ENCODE measurements around the gene UPB1. TPM values are rescaled to one million over a fixed set of nuclear protein-coding genes. Genes with fewer than 3 reads are reported as not detected.

Gene UPB1
- total and polyA plus RNA-seq, 11 donors: 0.24 to 1.9 (median 0.80) TPM

DNA sequence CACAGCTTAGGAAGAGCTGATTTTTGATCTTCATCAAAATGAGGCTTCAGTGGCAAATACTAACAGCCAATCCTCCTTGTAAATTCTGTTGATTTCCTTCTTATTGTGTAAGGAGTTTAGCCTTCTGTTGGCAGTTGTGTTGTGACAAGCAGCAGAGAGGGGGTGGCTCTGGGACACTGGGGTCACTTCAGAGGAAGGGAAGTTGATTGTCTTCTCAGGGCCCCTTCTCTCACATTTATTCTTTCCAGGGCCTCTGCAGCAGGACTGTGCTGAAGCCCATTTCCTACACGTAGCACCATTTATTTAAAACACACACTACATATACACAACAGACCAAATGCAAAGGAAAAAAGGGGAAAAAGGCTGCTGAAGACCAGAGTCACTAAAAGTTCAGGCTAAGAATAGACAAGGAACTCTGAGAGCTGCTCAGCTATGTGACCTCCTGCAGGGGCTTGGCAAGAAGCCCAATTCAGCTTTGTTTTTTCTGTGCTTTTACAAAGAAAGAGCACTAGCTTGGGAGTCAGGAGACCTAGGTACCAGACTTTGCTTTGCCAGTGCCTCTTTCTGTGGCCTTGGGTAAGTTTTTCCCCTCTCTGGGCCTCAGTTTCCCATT lies 28.3 kb upstream of the UPB1 start:
- DNase-seq (peak in 3 of 5 donors; percentile 49 to 61 (median 59)), ATAC-seq (peak; percentile 50 to 66 (median 63))
- Histone ChIP-seq H3K27ac (peak overlapping the region; percentile 4 to 64 (median 40)), H3K4me3 (peak overlapping the region in 1 of 12 donors; percentile 16), H3K9me3 (no peaks in the 10 kb centered on the region), H3K36me3 (no peaks in the 10 kb centered on the region), H3K4me1 (peaks cover 7 to 51% (median 34%) of the 10 kb centered on the region in 12 donors), H3K27me3 (no peaks in the 10 kb centered on the region)
- intact Hi-C loops (cut with DNase I): no loop called here
- TF ChIP-seq, protein P1, sequence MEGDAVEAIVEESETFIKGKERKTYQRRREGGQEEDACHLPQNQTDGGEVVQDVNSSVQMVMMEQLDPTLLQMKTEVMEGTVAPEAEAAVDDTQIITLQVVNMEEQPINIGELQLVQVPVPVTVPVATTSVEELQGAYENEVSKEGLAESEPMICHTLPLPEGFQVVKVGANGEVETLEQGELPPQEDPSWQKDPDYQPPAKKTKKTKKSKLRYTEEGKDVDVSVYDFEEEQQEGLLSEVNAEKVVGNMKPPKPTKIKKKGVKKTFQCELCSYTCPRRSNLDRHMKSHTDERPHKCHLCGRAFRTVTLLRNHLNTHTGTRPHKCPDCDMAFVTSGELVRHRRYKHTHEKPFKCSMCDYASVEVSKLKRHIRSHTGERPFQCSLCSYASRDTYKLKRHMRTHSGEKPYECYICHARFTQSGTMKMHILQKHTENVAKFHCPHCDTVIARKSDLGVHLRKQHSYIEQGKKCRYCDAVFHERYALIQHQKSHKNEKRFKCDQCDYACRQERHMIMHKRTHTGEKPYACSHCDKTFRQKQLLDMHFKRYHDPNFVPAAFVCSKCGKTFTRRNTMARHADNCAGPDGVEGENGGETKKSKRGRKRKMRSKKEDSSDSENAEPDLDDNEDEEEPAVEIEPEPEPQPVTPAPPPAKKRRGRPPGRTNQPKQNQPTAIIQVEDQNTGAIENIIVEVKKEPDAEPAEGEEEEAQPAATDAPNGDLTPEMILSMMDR (IDR thresholded peaks at IDR 0.05): no peak
- TF ChIP-seq POLR2A (IDR thresholded peaks at IDR 0.05): no peak
- 23 to 30% (median 29%) methylated on average over 1 of the region's 1 CpG for WGBS, 4 donors

DNA sequence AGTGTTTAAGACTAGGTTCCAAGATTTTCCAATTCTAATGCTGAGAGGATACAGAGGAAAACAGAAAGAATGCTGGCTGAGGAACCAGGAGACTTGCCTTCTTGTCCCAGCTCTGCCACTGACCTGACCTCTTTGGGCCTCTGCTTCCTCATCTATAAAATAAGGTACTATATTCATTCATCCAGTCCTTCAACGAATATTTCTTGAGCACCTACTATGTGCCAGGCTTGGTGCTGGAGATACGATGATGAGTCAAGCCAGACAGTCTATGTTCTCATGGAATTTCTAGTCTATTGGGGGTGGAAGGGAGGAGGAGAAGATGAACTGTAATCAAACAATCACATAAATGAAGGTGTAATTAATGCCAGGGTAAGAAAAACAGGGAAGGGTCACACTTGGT lies 27.8 kb upstream of the UPB1 start:
- DNase-seq (no peak), ATAC-seq (no peak)
- H3K36me3 ChIP-seq: no peaks in the 10 kb centered on the region
- peak overlapping the region; percentile 4 to 64 (median 40) for H3K27ac ChIP-seq
- peak overlapping the region in 1 of 12 donors; percentile 16 for H3K4me3 ChIP-seq
- no peaks in the 10 kb centered on the region for H3K27me3 ChIP-seq
- intact Hi-C loops (cut with DNase I): no loop called here
- TF ChIP-seq, protein P1 (IDR thresholded peaks at IDR 0.05): no peak
- TF ChIP-seq POLR2A (IDR thresholded peaks at IDR 0.05): no peak
- no peaks in the 10 kb centered on the region for H3K9me3 ChIP-seq
- H3K4me1 ChIP-seq: peaks cover 7 to 56% (median 36%) of the 10 kb centered on the region in 12 donors
- WGBS, 4 donors: 60 to 69% (median 66%) methylated on average over 2 of the region's 2 CpGs

DNA sequence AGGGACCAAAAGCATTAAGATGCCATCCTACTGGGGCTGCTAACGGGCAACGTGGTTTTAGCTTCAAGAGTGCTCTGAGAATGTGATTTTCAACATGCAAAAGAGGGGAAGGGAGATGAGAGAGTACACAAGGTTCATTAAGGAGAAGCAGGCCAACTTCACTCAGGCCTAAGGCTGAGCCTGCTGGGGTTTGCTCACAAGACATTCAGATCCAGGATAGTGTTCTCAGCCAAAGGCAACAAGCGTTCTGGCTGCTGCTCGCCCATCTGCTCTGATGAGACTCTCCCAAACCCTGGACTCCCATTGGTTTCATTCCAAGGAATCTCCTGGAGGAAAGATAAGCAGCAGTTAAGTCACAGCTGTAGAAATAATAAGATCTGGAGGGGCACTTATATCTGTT lies 23.6 kb upstream of the UPB1 start:
- Histone ChIP-seq H3K9me3 (peaks cover 0 to 5% (median 0%) of the 10 kb centered on the region in 12 donors), H3K4me1 (peaks cover 3 to 55% (median 30%) of the 10 kb centered on the region in 12 donors), H3K36me3 (no peaks in the 10 kb centered on the region), H3K4me3 (no peak overlapping the region), H3K27ac (peak overlapping the region; percentile 29 to 80 (median 50)), H3K27me3 (no peaks in the 10 kb centered on the region)
- WGBS, 4 donors: 44 to 65% (median 56%) methylated on average over 4 of the region's 4 CpGs
- no peak for TF ChIP-seq POLR2A (IDR thresholded peaks at IDR 0.05)
- TF ChIP-seq, protein P1 (IDR thresholded peaks at IDR 0.05): no peak
- DNase-seq (peak; percentile 79 to 87 (median 79)), ATAC-seq (peak; percentile 93 to 96 (median 94))
- intact Hi-C loops (cut with DNase I): loop anchor here in 2 of 10 donors (5.0 kb wide), 2 partner anchors 34 to 44 kb away; partner anchors contain the start of gene ADORA2A (in 1 of the 2)

DNA sequence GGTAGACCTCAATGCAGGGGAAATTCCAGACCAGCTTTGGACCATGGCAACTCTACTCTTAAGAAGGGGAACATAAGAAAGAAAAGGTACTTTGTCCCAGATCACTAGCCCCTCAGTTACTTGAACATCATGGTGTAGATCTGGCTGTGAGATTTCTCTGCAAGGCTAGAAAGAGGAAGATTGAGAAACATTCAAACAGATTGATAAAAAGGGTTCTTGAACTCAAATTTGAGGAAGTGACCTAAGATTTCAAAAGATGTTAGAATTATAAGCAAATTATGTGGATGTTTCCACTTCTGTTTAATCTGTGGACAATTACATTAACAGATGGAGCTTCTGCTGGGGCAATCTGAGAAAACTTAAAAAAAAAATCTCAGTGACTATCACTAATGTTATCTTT lies 21.8 kb upstream of the UPB1 start:
- Histone ChIP-seq H3K36me3 (no peaks in the 10 kb centered on the region), H3K4me3 (no peak overlapping the region), H3K4me1 (peaks cover 0 to 39% (median 20%) of the 10 kb centered on the region in 12 donors), H3K9me3 (peaks cover 0 to 5% (median 0%) of the 10 kb centered on the region in 12 donors), H3K27ac (peak overlapping the region in 7 of 12 donors; percentile 1 to 70 (median 37)), H3K27me3 (no peaks in the 10 kb centered on the region)
- intact Hi-C loops (cut with DNase I): loop anchor here in 2 of 10 donors (5.0 kb wide), 2 partner anchors 36 to 46 kb away; partner anchors contain the start of gene ADORA2A (in 1 of the 2)
- DNase-seq (no peak), ATAC-seq (no peak)
- TF ChIP-seq, protein P1 (IDR thresholded peaks at IDR 0.05): no peak
- TF ChIP-seq POLR2A (IDR thresholded peaks at IDR 0.05): no peak
